Small intestine (tissue), 7 donors: ENCODE data around the gene PGBD2. TPM values are rescaled to one million over a fixed set of nuclear protein-coding genes. Genes with fewer than 3 reads are reported as not detected.

Experiments
- DNase-seq, 2 donors: peaks; one replicate each; pipeline versions ENCODE4 v3.0.0 to v3.0.0-alpha.2; 2013
- FAIRE-seq: peaks from 2 replicates; lab custom pipeline; 2012; peaks lifted over from hg19 to GRCh38; lab: Jason Lieb, UNC
- H3K27ac ChIP-seq, 3 donors: one replicate each; pipeline ENCODE4 v1.5.1; 2013; ENCODE audit warnings: low read length in 2 of 3, mild to moderate bottlenecking in 2 of 3, control low read depth in 1 of 3, inconsistent platforms in 1 of 3, low read depth in 1 of 3, moderate library complexity in 1 of 3
- H3K27me3 ChIP-seq, 3 donors: one replicate each; pipeline ENCODE4 v1.6.1; 2013; ENCODE audit warnings: low read length in 3 of 3, inconsistent platforms in 1 of 3; ENCODE audit not compliant: control insufficient read depth in 3 of 3, insufficient read depth in 3 of 3
- H3K36me3 ChIP-seq, 3 donors: one replicate each; pipeline ENCODE4 v1.6.1; 2013; ENCODE audit warnings: low read length in 3 of 3, inconsistent platforms in 1 of 3, low read depth in 1 of 3, mild to moderate bottlenecking in 1 of 3, moderate library complexity in 1 of 3; ENCODE audit not compliant: control insufficient read depth in 3 of 3, insufficient read depth in 2 of 3
- H3K4me1 ChIP-seq, 3 donors: one replicate each; pipeline ENCODE4 v1.6.1; 2013; ENCODE audit warnings: low read length in 2 of 3, inconsistent platforms in 1 of 3, low read depth in 1 of 3, mild to moderate bottlenecking in 1 of 3, moderate library complexity in 1 of 3; ENCODE audit not compliant: control insufficient read depth in 3 of 3, insufficient read depth in 2 of 3
- H3K4me3 ChIP-seq, 3 donors: one replicate each; pipeline ENCODE4 v1.5.1; 2013; ENCODE audit warnings: low read length in 3 of 3, control low read depth in 1 of 3, inconsistent platforms in 1 of 3, low read depth in 1 of 3, mild to moderate bottlenecking in 1 of 3, moderate library complexity in 1 of 3
- H3K9me3 ChIP-seq, 2 donors: one replicate each; pipeline ENCODE4 v1.6.1; 2013; ENCODE audit warnings: low read depth in 1 of 2, low read length in 1 of 2; ENCODE audit not compliant: control insufficient read depth in 2 of 2, insufficient read depth in 1 of 2
- WGBS, 3 donors: extraction: QIAGEN DNeasy Blood & Tissue Kit; methylation state at CpG; one replicate each; pipeline ENCODE4 v1.1.7; 2013; 5-methylcytosine and 5-hydroxymethylcytosine counted together
- polyA plus RNA-seq, 4 donors: library from polyadenylated mRNA; stranded (reverse) in 3 of 4; unstranded in 1 of 4; fragments of 200-250 nt in 3 of 4; fragments of 120-200 nt in 1 of 4; gene quantifications; one replicate each; pipeline versions ENCODE4 v1.2.1 to v1.2.3, GENCODE V29; 2013
- donor health status: healthy with polysubstance abuse.
- donor health status: control.
- donor health status: control.
- donor health status: Bipolar disorder and iron deficiency.
- donor health status: healthy.

The PGBD2 gene
- polyA plus RNA-seq, 4 donors: 3.8 to 12.9 (median 8.7) TPM

- no peaks in the 10 kb centered on the region for H3K4me1 ChIP-seq
- no peak for FAIRE-seq
- no peak overlapping the region for H3K4me3 ChIP-seq
Observed at GRCh38 chr1:248894837-248895236, 11.2 kb upstream of the PGBD2 start.

GRCh38 chr1:248897412-248898337 lies 8.4 kb upstream of the PGBD2 start:
- no peak for DNase-seq
- FAIRE-seq: no peak
- Histone ChIP-seq H3K4me1 (no peaks in the 10 kb centered on the region), H3K4me3 (no peak overlapping the region), H3K36me3 (no peaks in the 10 kb centered on the region), H3K9me3 (no peaks in the 10 kb centered on the region), H3K27ac (no peak overlapping the region), H3K27me3 (peaks cover 0 to 3% (median 0%) of the 10 kb centered on the region in 3 donors)
- 49 to 82% (median 78%) methylated on average over 9 of the region's 9 CpGs for WGBS, 3 donors

More at GRCh38 chr1:248894837-248895236, 11.2 kb upstream of the PGBD2 start:
- peaks cover 0 to 7% (median 0%) of the 10 kb centered on the region in 3 donors for H3K27me3 ChIP-seq
- H3K27ac ChIP-seq: no peak overlapping the region
- H3K9me3 ChIP-seq: no peaks in the 10 kb centered on the region
- H3K36me3 ChIP-seq: no peaks in the 10 kb centered on the region
- DNase-seq: no peak

GRCh38 chr1:248900637-248901036 lies 5.4 kb upstream of the PGBD2 start:
- Histone ChIP-seq H3K4me3 (no peak overlapping the region), H3K9me3 (no peaks in the 10 kb centered on the region), H3K27ac (no peak overlapping the region), H3K4me1 (peaks cover 0 to 2% (median 0%) of the 10 kb centered on the region in 3 donors), H3K36me3 (no peaks in the 10 kb centered on the region), H3K27me3 (peaks cover 0 to 3% (median 0%) of the 10 kb centered on the region in 3 donors)
- FAIRE-seq: no peak
- DNase-seq: no peak
- 93 to 98% (median 96%) methylated on average over 1 of the region's 1 CpG for WGBS, 3 donors

GRCh38 chr1:248901578-248901977 lies 4.5 kb upstream of the PGBD2 start:
- no peak for FAIRE-seq
- Histone ChIP-seq H3K4me1 (peaks cover 0 to 4% (median 0%) of the 10 kb centered on the region in 3 donors), H3K27ac (no peak overlapping the region), H3K9me3 (no peaks in the 10 kb centered on the region), H3K36me3 (no peaks in the 10 kb centered on the region), H3K27me3 (peaks cover 0 to under 1% (median 0%) of the 10 kb centered on the region in 3 donors), H3K4me3 (no peak overlapping the region)
- WGBS, 3 donors: 52 to 73% (median 65%) methylated on average over 2 of the region's 2 CpGs
- no peak for DNase-seq

- Histone ChIP-seq H3K4me3 (no peak overlapping the region), H3K9me3 (no peaks in the 10 kb centered on the region), H3K27me3 (no peaks in the 10 kb centered on the region), H3K27ac (no peak overlapping the region), H3K4me1 (peaks cover 0 to 19% (median 0%) of the 10 kb centered on the region in 3 donors), H3K36me3 (peaks cover 0 to 3% (median 0%) of the 10 kb centered on the region in 3 donors)
- 90 to 96% (median 94%) methylated on average over 3 of the region's 3 CpGs for WGBS, 3 donors
- DNase-seq: no peak
- FAIRE-seq: no peak
Observed at GRCh38 chr1:248904437-248905216, 1.4 kb upstream of the PGBD2 start.

GRCh38 chr1:248905662-248906008 lies 400 bp upstream of the PGBD2 start:
- H3K9me3 ChIP-seq: no peaks in the 10 kb centered on the region
- FAIRE-seq: no peak
- no peak for DNase-seq
- H3K4me1 ChIP-seq: peaks cover 0 to 19% (median 0%) of the 10 kb centered on the region in 3 donors
- H3K27ac ChIP-seq: peak overlapping the region; percentile 92 to 98 (median 93)
- 16 to 26% (median 21%) methylated on average over 4 of the region's 4 CpGs for WGBS, 3 donors
- H3K36me3 ChIP-seq: peaks cover 0 to 8% (median 2%) of the 10 kb centered on the region in 3 donors
- H3K4me3 ChIP-seq: peak overlapping the region; percentile 48 to 73 (median 63)
- H3K27me3 ChIP-seq: no peaks in the 10 kb centered on the region

- Histone ChIP-seq H3K9me3 (no peaks in the 10 kb centered on the region), H3K4me3 (peak overlapping the region; percentile 39 to 69 (median 66)), H3K4me1 (peaks cover 0 to 19% (median 0%) of the 10 kb centered on the region in 3 donors), H3K36me3 (peaks cover 0 to 8% (median 2%) of the 10 kb centered on the region in 3 donors), H3K27me3 (no peaks in the 10 kb centered on the region), H3K27ac (peak overlapping the region; percentile 87 to 98 (median 90))
- WGBS, 3 donors: 17 to 23% (median 21%) methylated on average over 18 of the region's 18 CpGs
- FAIRE-seq (no peak), DNase-seq (peak; percentile 60 to 76)
Observed at GRCh38 chr1:248906753-248907661, 972 bp downstream of the PGBD2 start.
